HEK293 (cell line): ENCODE measurements around the gene NBPF1.

ENCODE experiments used
- ZBTB1 ChIP-seq: fragments of 450-650 bp; formaldehyde crosslinking; IDR thresholded peaks from 2 replicates; pipeline ENCODE4 v1.5.1; 2016; ENCODE audit warnings: missing biosample characterization, missing genetic modification characterization
- ZNF324 ChIP-seq: fragments of 450-650 bp; formaldehyde crosslinking; IDR thresholded peaks from 2 replicates; pipeline ENCODE4 v1.5.1; 2016; ENCODE audit warnings: missing biosample characterization, missing genetic modification characterization
- ZNF433 ChIP-seq: fragments of 450-650 bp; formaldehyde crosslinking; IDR thresholded peaks from 2 replicates; pipeline ENCODE4 v1.5.1; 2016; ENCODE audit warnings: missing biosample characterization, missing genetic modification characterization, low read depth
- ZNF621 ChIP-seq: fragments of 450-650 bp; formaldehyde crosslinking; IDR thresholded peaks from 2 replicates; pipeline ENCODE4 v1.5.1; 2017; ENCODE audit warnings: missing biosample characterization, missing genetic modification characterization
- TF ChIP-seq, protein P1 (sequence below): fragments of 450-650 bp; formaldehyde crosslinking; conservative IDR thresholded peaks from 2 replicates; pipeline ENCODE4 v1.5.1; 2016; ENCODE audit warnings: low read depth, missing biosample characterization, missing genetic modification characterization
- TF ChIP-seq, protein P2 (sequence below): fragments of 450-650 bp; formaldehyde crosslinking; IDR thresholded peaks from 2 replicates; pipeline ENCODE4 v1.5.1; 2016; ENCODE audit warnings: missing biosample characterization, missing genetic modification characterization
- TF ChIP-seq, protein P3 (sequence below): fragments of 450-650 bp; formaldehyde crosslinking; IDR thresholded peaks from 2 replicates; pipeline ENCODE4 v1.5.1; 2016; ENCODE audit warnings: missing biosample characterization, missing genetic modification characterization
- TF ChIP-seq, protein P4 (sequence below): fragments of 450-650 bp; formaldehyde crosslinking; IDR thresholded peaks from 2 replicates; pipeline ENCODE4 v1.5.1; 2016; ENCODE audit warnings: missing biosample characterization, missing genetic modification characterization

DNA sequence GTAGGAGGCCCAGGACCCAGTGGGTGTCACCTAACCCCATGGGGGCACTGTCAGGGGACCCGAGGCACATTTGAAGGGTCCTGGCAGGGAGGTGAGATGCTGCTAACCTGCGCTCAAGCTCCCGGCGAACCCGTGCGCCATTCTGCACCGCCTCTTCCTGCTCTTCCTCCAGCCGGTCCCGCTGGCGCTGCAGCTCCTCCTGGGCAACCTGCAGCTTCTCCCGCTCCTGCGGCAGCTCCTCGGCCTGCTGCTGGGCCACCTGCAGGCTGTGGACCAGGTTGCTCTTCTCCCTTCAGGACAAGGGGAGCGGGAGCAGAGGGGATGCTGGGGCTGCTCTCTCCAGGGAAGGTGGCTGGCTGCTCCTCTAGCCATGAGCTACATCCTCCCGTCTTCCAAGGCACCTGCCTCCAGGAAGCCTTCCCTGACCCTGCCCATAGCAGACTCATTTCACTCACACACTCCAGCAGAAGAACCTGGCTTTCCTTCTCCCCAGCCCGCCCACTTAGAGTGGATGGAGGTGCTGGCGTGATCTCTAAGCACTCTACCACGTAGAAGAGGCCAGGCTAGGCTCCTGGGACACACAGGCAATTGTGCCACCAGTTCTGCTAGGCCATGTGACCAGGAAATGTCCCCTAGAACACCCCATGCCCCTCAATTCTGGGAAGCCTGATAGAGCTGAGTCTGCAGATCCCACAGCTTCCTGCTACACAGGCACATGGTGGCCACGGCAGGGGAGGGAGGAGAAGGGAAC lies 15.2 kb upstream of the NBPF1 start:
- TF ChIP-seq, protein P1, sequence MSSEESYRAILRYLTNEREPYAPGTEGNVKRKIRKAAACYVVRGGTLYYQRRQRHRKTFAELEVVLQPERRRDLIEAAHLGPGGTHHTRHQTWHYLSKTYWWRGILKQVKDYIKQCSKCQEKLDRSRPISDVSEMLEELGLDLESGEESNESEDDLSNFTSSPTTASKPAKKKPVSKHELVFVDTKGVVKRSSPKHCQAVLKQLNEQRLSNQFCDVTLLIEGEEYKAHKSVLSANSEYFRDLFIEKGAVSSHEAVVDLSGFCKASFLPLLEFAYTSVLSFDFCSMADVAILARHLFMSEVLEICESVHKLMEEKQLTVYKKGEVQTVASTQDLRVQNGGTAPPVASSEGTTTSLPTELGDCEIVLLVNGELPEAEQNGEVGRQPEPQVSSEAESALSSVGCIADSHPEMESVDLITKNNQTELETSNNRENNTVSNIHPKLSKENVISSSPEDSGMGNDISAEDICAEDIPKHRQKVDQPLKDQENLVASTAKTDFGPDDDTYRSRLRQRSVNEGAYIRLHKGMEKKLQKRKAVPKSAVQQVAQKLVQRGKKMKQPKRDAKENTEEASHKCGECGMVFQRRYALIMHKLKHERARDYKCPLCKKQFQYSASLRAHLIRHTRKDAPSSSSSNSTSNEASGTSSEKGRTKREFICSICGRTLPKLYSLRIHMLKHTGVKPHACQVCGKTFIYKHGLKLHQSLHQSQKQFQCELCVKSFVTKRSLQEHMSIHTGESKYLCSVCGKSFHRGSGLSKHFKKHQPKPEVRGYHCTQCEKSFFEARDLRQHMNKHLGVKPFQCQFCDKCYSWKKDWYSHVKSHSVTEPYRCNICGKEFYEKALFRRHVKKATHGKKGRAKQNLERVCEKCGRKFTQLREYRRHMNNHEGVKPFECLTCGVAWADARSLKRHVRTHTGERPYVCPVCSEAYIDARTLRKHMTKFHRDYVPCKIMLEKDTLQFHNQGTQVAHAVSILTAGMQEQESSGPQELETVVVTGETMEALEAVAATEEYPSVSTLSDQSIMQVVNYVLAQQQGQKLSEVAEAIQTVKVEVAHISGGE (tag by site-specific recombination), result no peak
- TF ChIP-seq, protein P2, sequence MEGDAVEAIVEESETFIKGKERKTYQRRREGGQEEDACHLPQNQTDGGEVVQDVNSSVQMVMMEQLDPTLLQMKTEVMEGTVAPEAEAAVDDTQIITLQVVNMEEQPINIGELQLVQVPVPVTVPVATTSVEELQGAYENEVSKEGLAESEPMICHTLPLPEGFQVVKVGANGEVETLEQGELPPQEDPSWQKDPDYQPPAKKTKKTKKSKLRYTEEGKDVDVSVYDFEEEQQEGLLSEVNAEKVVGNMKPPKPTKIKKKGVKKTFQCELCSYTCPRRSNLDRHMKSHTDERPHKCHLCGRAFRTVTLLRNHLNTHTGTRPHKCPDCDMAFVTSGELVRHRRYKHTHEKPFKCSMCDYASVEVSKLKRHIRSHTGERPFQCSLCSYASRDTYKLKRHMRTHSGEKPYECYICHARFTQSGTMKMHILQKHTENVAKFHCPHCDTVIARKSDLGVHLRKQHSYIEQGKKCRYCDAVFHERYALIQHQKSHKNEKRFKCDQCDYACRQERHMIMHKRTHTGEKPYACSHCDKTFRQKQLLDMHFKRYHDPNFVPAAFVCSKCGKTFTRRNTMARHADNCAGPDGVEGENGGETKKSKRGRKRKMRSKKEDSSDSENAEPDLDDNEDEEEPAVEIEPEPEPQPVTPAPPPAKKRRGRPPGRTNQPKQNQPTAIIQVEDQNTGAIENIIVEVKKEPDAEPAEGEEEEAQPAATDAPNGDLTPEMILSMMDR (tag by site-specific recombination), result no peak
- TF ChIP-seq ZNF433 (tag by site-specific recombination), result no peak
- TF ChIP-seq, protein P3, sequence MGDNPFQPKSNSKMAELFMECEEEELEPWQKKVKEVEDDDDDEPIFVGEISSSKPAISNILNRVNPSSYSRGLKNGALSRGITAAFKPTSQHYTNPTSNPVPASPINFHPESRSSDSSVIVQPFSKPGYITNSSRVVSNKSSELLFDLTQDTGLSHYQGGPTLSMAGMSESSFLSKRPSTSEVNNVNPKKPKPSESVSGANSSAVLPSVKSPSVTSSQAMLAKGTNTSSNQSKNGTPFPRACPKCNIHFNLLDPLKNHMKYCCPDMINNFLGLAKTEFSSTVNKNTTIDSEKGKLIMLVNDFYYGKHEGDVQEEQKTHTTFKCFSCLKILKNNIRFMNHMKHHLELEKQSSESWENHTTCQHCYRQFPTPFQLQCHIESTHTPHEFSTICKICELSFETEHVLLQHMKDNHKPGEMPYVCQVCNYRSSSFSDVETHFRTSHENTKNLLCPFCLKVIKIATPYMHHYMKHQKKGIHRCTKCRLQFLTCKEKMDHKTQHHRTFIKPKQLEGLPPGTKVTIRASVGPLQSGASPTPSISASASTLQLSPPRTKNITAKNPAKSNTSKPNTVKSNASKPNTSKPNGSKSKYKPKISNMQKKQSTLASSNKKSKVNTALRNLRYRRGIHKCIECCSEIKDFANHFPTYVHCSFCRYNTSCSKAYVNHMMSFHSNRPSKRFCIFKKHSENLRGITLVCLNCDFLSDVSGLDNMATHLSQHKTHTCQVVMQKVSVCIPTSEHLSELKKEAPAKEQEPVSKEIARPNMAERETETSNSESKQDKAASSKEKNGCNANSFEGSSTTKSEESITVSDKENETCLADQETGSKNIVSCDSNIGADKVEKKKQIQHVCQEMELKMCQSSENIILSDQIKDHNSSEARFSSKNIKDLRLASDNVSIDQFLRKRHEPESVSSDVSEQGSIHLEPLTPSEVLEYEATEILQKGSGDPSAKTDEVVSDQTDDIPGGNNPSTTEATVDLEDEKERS, result no peak
- no peak for TF ChIP-seq ZNF324 (tag by site-specific recombination)
- TF ChIP-seq, protein P4, sequence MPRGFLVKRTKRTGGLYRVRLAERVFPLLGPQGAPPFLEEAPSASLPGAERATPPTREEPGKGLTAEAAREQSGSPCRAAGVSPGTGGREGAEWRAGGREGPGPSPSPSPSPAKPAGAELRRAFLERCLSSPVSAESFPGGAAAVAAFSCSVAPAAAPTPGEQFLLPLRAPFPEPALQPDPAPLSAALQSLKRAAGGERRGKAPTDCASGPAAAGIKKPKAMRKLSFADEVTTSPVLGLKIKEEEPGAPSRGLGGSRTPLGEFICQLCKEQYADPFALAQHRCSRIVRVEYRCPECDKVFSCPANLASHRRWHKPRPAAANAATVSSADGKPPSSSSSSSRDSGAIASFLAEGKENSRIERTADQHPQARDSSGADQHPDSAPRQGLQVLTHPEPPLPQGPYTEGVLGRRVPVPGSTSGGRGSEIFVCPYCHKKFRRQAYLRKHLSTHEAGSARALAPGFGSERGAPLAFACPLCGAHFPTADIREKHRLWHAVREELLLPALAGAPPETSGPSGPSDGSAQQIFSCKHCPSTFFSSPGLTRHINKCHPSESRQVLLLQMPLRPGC (tag by site-specific recombination), result no peak
- no peak for TF ChIP-seq ZNF621 (tag by site-specific recombination)
- TF ChIP-seq ZBTB1 (tag by site-specific recombination), result no peak
